GM23338 (cell line): ENCODE results near the gene VGLL2. TPM values are rescaled to one million over a fixed set of nuclear protein-coding genes. Genes with fewer than 3 reads are reported as not detected.

Source experiments
- ATAC-seq: fragments of 200-7000 bp; cut with Tn5 transposase; 3 replicates; pipeline ENCODE4 v1.9.1; 2020
- DNase-seq: peaks from one replicate; pipeline ENCODE4 v3.0.0-alpha.2; 2015; ENCODE audit warnings: low spot score
- H2AFZ ChIP-seq: fragments of 200-600 bp; sonication (generic); 2 replicates; pipeline ENCODE4 v1.8.0; 2016; ENCODE audit warnings: antibody characterized with exemption, mild to moderate bottlenecking, moderate library complexity
- H3F3A ChIP-seq: fragments of 200-600 bp; sonication (generic); replicated peaks from 2 replicates; pipeline ENCODE4 v1.8.0; 2017; ENCODE audit warnings: antibody characterized with exemption, mixed run types, low read depth
- H3K27ac ChIP-seq: fragments of 200-600 bp; sonication (generic); 2 replicates; pipeline ENCODE4 v1.6.1; 2016; ENCODE audit warnings: low read depth
- H3K27me3 ChIP-seq: fragments of 200-600 bp; sonication (generic); 2 replicates; pipeline ENCODE4 v1.8.0; 2016; ENCODE audit warnings: mild to moderate bottlenecking, mixed run types, moderate library complexity; ENCODE audit not compliant: insufficient read depth
- H3K36me3 ChIP-seq: fragments of 200-600 bp; sonication (generic); 2 replicates; pipeline ENCODE4 v1.8.0; 2016; ENCODE audit warnings: mild to moderate bottlenecking; ENCODE audit not compliant: insufficient read depth
- H3K4me1 ChIP-seq: fragments of 200-600 bp; sonication (generic); 2 replicates; pipeline ENCODE4 v1.8.0; 2016; ENCODE audit warnings: mild to moderate bottlenecking, moderate library complexity; ENCODE audit not compliant: insufficient read depth
- H3K4me2 ChIP-seq: fragments of 200-600 bp; sonication (generic); 2 replicates; pipeline ENCODE4 v1.7.1; 2017; ENCODE audit warnings: mixed run types
- H3K4me3 ChIP-seq: fragments of 200-600 bp; sonication (generic); 2 replicates; pipeline ENCODE4 v1.6.1; 2016; ENCODE audit warnings: mixed run types
- H3K79me2 ChIP-seq: fragments of 200-600 bp; sonication (generic); replicated peaks from 2 replicates; pipeline ENCODE4 v1.8.0; 2017; ENCODE audit warnings: mild to moderate bottlenecking; ENCODE audit not compliant: insufficient read depth
- H3K9me2 ChIP-seq: fragments of 200-600 bp; sonication (generic); 2 replicates; pipeline ENCODE4 v1.8.0; 2017; ENCODE audit not compliant: insufficient read depth
- H4K20me1 ChIP-seq: fragments of 200-600 bp; sonication (generic); replicated peaks from 2 replicates; pipeline ENCODE4 v1.8.0; 2017; ENCODE audit warnings: mild to moderate bottlenecking; ENCODE audit not compliant: insufficient read depth
- H3K27ac Mint-ChIP-seq: 2 replicates; pipeline ENCODE4 v1.8.0; 2020; ENCODE audit warnings: inconsistent platforms, mild to moderate bottlenecking, moderate library complexity, mixed read lengths
- H3K27me3 Mint-ChIP-seq: 3 replicates; pipeline ENCODE4 v1.8.0; 2022; ENCODE audit warnings: low read depth, mild to moderate bottlenecking, moderate library complexity, mixed read lengths, inconsistent platforms; ENCODE audit not compliant: insufficient read depth, poor library complexity
- H3K36me3 Mint-ChIP-seq: 3 replicates; pipeline ENCODE4 v1.8.0; 2021; ENCODE audit warnings: low read depth, mild to moderate bottlenecking, inconsistent platforms, moderate library complexity, mixed read lengths
- H3K4me1 Mint-ChIP-seq: 3 replicates; pipeline ENCODE4 v1.8.0; 2020; ENCODE audit warnings: mild to moderate bottlenecking, inconsistent platforms, mixed read lengths
- H3K4me3 Mint-ChIP-seq: 3 replicates; pipeline ENCODE4 v1.8.0; 2021; ENCODE audit warnings: moderate library complexity, mild to moderate bottlenecking, inconsistent platforms, mixed read lengths
- H3K9me3 Mint-ChIP-seq: 3 replicates; pipeline ENCODE4 v1.8.0; 2020; ENCODE audit warnings: moderate library complexity, mild to moderate bottlenecking, inconsistent platforms, mixed read lengths
- CREB1 ChIP-seq: fragments of 250-450 bp; sonication (Bioruptor Pico); IDR thresholded peaks from 2 replicates; pipeline ENCODE4 v1.5.0; 2020; ENCODE audit warnings: low read depth, mild to moderate bottlenecking, moderate library complexity
- EZH2 ChIP-seq: fragments of 200-600 bp; sonication (generic); IDR thresholded peaks from one replicate; pipeline ENCODE4 v1.8.0; 2017; ENCODE audit warnings: antibody characterized with exemption, mild to moderate bottlenecking, low read depth; ENCODE audit not compliant: unreplicated experiment
- EZH2phosphoT487 ChIP-seq: fragments of 200-600 bp; sonication (generic); IDR thresholded peaks from one replicate; pipeline ENCODE4 v1.8.1; 2018; ENCODE audit warnings: antibody characterized with exemption; ENCODE audit not compliant: unreplicated experiment
- NANOG ChIP-seq: IDR thresholded peaks from 2 replicates; pipeline ENCODE4 v1.6.1; 2016; ENCODE audit warnings: antibody characterized with exemption, borderline replicate concordance
- STAT1 ChIP-seq: IDR thresholded peaks from one replicate; pipeline ENCODE4 v1.6.1; 2016; ENCODE audit warnings: antibody characterized with exemption; ENCODE audit not compliant: unreplicated experiment
- ZNF114 ChIP-seq: fragments of 250-450 bp; sonication (Bioruptor Pico); IDR thresholded peaks from 2 replicates; pipeline ENCODE4 v1.5.0; 2020; ENCODE audit warnings: mild to moderate bottlenecking, moderate library complexity
- polyA plus RNA-seq: library from polyadenylated mRNA; unstranded; fragments of >200 nt; fragmentation: Nextera tagmentation; extraction: Ambion mirVana; gene quantifications from 2 replicates; pipeline ENCODE4 v1.2.1, GENCODE V29; 2016
- total RNA-seq: library from RNA; depleted of rRNA; stranded (reverse); fragments of >200 nt; shearing (Covaris generic); gene quantifications from 2 replicates; pipeline ENCODE4 v1.2.3, GENCODE V29; 2014
- TF ChIP-seq, protein P1 (sequence below), 2 experiments: fragments of 200-600 bp in 1 of 2; sonication (generic) in 1 of 2; conservative IDR thresholded peaks; 2 replicates each; pipeline versions ENCODE4 v1.5.1 to v1.6.1; 2016 to 2017; ENCODE audit warnings: antibody characterized with exemption in 2 of 2, low read depth in 2 of 2, mild to moderate bottlenecking in 2 of 2, moderate library complexity in 1 of 2

VGLL2 gene
- total and polyA plus RNA-seq, 2 experiments from 2014 or later: not detected

DNA sequence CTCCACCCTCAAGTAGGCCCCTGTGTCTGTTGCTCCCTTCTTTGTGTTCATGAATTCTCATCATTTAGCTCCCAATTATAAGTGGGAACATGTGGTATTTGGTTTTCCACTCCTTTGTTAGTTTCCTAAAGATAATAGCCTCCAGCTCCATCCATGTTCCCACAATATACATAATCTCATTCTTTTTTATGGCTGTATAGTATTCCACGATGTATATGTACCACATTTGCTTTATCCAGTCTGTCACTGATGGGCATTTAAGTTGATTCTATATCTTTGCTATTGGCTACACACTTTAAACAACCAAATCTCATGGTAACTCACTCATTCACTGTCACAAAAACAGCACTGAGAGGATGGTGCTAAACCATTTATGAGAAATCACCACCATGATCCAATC is 35.5 kb upstream of the VGLL2 start:
- no peak overlapping the region for H2AFZ ChIP-seq
- 0 out of 2 replicates have a peak, but pooled peaks cover 7% of the 10 kb centered on the region for H3K9me2 ChIP-seq

DNA sequence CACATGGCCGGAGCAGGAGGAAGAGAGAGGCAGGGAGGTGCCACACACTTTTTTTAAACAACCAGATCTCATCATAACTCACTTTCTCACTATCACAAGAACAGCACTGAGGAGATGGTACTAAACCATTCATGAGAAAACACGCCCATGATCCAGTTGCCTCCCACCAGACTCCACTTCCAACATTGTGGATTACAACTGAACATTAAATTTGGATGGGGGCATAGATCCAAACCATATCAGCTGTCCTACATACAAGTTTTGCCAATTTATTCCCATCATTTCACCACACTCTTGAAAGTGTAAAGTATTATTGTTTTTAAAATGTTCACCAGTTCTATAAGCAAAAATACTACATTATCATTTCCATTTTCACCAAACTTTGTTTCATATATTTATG is 33.9 kb upstream of the VGLL2 start:
- H3F3A ChIP-seq: no peaks in the 10 kb centered on the region
- Mint-ChIP-seq H3K4me1 (no peaks in the 10 kb centered on the region), H3K27ac (no peak overlapping the region), H3K4me3 (no peak overlapping the region), H3K36me3 (no peaks in the 10 kb centered on the region), H3K9me3 (no peaks in the 10 kb centered on the region; the same call in 2 of the 3 replicates), H3K27me3 (peaks cover 5% of the 10 kb centered on the region)
- no peaks in the 10 kb centered on the region for H3K36me3 ChIP-seq
- 0 out of 2 replicates have a peak, but pooled peaks cover 7% of the 10 kb centered on the region for H3K9me2 ChIP-seq
- no peaks in the 10 kb centered on the region for H3K4me1 ChIP-seq
- DNase-seq: no peak
- H2AFZ ChIP-seq: no peak overlapping the region
- TF ChIP-seq ZNF114 (no peak), STAT1 (no peak), EZH2phosphoT487 (no peak), NANOG (no peak), CREB1 (CRISPR knock-in tag) (no peak)
- TF ChIP-seq, protein P1, sequence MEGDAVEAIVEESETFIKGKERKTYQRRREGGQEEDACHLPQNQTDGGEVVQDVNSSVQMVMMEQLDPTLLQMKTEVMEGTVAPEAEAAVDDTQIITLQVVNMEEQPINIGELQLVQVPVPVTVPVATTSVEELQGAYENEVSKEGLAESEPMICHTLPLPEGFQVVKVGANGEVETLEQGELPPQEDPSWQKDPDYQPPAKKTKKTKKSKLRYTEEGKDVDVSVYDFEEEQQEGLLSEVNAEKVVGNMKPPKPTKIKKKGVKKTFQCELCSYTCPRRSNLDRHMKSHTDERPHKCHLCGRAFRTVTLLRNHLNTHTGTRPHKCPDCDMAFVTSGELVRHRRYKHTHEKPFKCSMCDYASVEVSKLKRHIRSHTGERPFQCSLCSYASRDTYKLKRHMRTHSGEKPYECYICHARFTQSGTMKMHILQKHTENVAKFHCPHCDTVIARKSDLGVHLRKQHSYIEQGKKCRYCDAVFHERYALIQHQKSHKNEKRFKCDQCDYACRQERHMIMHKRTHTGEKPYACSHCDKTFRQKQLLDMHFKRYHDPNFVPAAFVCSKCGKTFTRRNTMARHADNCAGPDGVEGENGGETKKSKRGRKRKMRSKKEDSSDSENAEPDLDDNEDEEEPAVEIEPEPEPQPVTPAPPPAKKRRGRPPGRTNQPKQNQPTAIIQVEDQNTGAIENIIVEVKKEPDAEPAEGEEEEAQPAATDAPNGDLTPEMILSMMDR (conservative IDR thresholded peaks at IDR 0.05; ENCODE audit: low read depth in 2 of 2): no peak
- H3K4me3 ChIP-seq: no peak overlapping the region
- no peaks in the 10 kb centered on the region for H4K20me1 ChIP-seq
- H3K79me2 ChIP-seq: no peaks in the 10 kb centered on the region
- ATAC-seq: no peak
- no peak overlapping the region for H3K4me2 ChIP-seq
- no peaks in the 10 kb centered on the region for H3K27me3 ChIP-seq
- no peak overlapping the region for H3K27ac ChIP-seq

More for the DNA sequence above, 35.5 kb upstream of the VGLL2 start:
- Histone ChIP-seq H3F3A (no peaks in the 10 kb centered on the region), H3K4me1 (no peaks in the 10 kb centered on the region), H3K27me3 (no peaks in the 10 kb centered on the region), H3K27ac (no peak overlapping the region), H3K4me2 (no peak overlapping the region), H4K20me1 (no peaks in the 10 kb centered on the region), H3K36me3 (no peaks in the 10 kb centered on the region), H3K4me3 (no peak overlapping the region), H3K79me2 (no peaks in the 10 kb centered on the region)
- Mint-ChIP-seq H3K9me3 (no peaks in the 10 kb centered on the region), H3K27me3 (peaks cover 3% of the 10 kb centered on the region), H3K27ac (no peak overlapping the region), H3K36me3 (no peaks in the 10 kb centered on the region), H3K4me1 (no peaks in the 10 kb centered on the region), H3K4me3 (no peak overlapping the region)
- DNase-seq (no peak), ATAC-seq (no peak)
- no peak for TF ChIP-seq ZNF114
- no peak for TF ChIP-seq EZH2phosphoT487
- TF ChIP-seq CREB1 (CRISPR knock-in tag): no peak
- TF ChIP-seq NANOG: no peak
- no peak for TF ChIP-seq EZH2
- TF ChIP-seq, protein P1 (conservative IDR thresholded peaks at IDR 0.05; ENCODE audit: low read depth in 2 of 2): no peak
